ENCODE data around the gene MOV10L1.

DNA sequence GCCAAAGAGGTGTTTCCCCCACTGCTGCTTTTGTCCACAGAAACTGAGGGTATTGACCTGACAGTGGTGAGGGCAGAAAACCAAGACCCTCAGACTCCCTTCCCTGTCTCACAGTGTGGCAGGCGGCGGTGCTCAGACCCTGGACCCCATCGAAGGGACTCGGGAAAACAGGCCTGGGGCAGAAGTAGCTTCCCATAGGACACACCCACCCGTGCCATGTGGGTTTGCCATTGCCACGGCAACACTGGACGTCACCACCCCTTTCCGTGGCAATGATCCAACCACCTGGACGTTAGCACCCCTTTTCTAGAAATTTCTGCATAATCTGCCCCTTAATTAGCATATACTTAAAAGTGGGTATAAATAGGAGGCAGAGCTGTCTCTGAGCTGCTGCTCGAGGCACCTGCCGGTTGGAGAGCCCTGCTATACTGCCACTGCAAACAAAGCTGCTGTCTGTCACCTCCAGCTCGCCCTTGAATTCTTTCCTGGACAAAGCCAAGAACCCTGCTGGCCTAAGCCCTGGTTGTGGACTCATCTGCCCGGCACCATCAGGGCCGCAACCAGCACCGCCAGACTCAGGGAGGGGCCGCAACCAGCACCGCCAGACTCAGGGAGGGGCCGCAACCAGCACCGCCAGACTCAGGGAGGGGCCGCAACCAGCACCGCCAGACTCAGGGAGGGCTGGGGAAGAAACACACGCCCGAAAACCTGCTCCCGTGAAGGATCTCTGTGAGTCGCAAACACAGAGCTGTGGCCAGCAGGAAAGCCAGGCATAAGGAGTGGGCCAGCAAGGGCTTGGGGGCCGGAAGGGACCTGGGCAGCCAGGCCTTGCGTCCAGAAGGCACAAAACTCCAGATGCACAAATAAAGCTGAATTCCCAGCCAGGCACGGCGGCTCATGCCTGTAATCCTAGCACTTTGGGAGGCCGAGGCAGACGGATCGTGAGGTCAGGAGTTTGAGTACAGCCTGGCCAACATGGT, 15.0 kb upstream of the MOV10L1 start:
- no peak for TF ChIP-seq POLR2A (IDR thresholded peaks at IDR 0.05)
- TF ChIP-seq, protein P1, sequence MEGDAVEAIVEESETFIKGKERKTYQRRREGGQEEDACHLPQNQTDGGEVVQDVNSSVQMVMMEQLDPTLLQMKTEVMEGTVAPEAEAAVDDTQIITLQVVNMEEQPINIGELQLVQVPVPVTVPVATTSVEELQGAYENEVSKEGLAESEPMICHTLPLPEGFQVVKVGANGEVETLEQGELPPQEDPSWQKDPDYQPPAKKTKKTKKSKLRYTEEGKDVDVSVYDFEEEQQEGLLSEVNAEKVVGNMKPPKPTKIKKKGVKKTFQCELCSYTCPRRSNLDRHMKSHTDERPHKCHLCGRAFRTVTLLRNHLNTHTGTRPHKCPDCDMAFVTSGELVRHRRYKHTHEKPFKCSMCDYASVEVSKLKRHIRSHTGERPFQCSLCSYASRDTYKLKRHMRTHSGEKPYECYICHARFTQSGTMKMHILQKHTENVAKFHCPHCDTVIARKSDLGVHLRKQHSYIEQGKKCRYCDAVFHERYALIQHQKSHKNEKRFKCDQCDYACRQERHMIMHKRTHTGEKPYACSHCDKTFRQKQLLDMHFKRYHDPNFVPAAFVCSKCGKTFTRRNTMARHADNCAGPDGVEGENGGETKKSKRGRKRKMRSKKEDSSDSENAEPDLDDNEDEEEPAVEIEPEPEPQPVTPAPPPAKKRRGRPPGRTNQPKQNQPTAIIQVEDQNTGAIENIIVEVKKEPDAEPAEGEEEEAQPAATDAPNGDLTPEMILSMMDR (IDR thresholded peaks at IDR 0.05), result no peak

Data from lower leg skin (tissue), 3 donors.